WTC11 (cell line): ENCODE measurements around the gene INPP5F.

Experiments used
- ZBTB21 ChIP-seq: sonication (generic); formaldehyde crosslinking; IDR thresholded peaks from 2 replicates; pipeline ENCODE4 v1.8.1; 2023; ENCODE audit warnings: mild to moderate bottlenecking, missing genetic modification reagents, borderline replicate concordance
- TF ChIP-seq, protein P1 (sequence below): sonication (generic); formaldehyde crosslinking; IDR thresholded peaks from 2 replicates; pipeline ENCODE4 v1.8.0; 2022; ENCODE audit warnings: mild to moderate bottlenecking, missing genetic modification reagents
- TF ChIP-seq, protein P2 (sequence below): fragments of 200-600 bp; IDR thresholded peaks from 2 replicates; pipeline ENCODE4 v1.8.0; 2022; ENCODE audit warnings: antibody characterized with exemption
- TF ChIP-seq, protein P3 (sequence below): sonication (generic); formaldehyde crosslinking; conservative IDR thresholded peaks from 2 replicates; pipeline ENCODE4 v1.8.1; 2022; ENCODE audit warnings: mild to moderate bottlenecking, missing genetic modification reagents

- TF ChIP-seq, protein P1, sequence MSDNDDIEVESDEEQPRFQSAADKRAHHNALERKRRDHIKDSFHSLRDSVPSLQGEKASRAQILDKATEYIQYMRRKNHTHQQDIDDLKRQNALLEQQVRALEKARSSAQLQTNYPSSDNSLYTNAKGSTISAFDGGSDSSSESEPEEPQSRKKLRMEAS (CRISPR knock-in tag) = no peak
- TF ChIP-seq, protein P2, sequence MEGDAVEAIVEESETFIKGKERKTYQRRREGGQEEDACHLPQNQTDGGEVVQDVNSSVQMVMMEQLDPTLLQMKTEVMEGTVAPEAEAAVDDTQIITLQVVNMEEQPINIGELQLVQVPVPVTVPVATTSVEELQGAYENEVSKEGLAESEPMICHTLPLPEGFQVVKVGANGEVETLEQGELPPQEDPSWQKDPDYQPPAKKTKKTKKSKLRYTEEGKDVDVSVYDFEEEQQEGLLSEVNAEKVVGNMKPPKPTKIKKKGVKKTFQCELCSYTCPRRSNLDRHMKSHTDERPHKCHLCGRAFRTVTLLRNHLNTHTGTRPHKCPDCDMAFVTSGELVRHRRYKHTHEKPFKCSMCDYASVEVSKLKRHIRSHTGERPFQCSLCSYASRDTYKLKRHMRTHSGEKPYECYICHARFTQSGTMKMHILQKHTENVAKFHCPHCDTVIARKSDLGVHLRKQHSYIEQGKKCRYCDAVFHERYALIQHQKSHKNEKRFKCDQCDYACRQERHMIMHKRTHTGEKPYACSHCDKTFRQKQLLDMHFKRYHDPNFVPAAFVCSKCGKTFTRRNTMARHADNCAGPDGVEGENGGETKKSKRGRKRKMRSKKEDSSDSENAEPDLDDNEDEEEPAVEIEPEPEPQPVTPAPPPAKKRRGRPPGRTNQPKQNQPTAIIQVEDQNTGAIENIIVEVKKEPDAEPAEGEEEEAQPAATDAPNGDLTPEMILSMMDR = peak; percentile 62
- TF ChIP-seq, protein P3, sequence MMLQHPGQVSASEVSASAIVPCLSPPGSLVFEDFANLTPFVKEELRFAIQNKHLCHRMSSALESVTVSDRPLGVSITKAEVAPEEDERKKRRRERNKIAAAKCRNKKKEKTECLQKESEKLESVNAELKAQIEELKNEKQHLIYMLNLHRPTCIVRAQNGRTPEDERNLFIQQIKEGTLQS (CRISPR knock-in tag) = no peak
- no peak for TF ChIP-seq ZBTB21 (CRISPR knock-in tag)
Observed at GRCh38 chr10:119750391-119751230, 24.8 kb downstream of the INPP5F start.
